Cerebellar nuclear complex (tissue), 1 donor: Measurements from ENCODE around the gene SPATA20.

Source experiments
- DNase-seq, 2 experiments: peaks; one replicate each; lab custom pipeline; 2025; lab: John Stamatoyannopoulos, UW

SPATA20 gene

GRCh38 chr17:50602836-50603235 lies 55.9 kb downstream of the SPATA20 start:
- DNase-seq: no peak

GRCh38 chr17:50603340-50603739 lies 56.4 kb downstream of the SPATA20 start:
- DNase-seq: no peak

- no peak for DNase-seq
Observed at GRCh38 chr17:50604513-50604912, 57.5 kb downstream of the SPATA20 start.

DNA sequence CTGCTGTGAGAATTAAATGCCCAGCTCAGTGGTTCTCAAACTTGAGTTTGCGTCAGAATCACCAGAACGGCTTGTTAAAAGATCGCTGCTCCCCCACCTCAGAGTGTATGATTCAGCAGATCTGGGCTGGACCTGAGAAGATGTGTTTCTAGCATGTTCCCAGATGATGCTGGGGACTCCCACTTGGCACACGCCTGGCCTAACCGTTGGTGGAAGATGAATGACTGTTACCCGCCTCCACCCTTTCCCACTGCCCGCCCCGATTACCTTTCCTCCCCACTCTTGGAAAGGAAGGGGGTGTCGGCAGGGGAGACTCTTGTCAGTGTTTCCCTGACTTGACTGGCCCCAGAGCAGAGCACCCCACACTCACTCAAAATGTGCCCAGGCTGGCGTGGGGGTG lies 58.5 kb downstream of the SPATA20 start:
- DNase-seq: no peak
